Measurements from ENCODE around the gene EFTUD2.

Gene EFTUD2

DNA sequence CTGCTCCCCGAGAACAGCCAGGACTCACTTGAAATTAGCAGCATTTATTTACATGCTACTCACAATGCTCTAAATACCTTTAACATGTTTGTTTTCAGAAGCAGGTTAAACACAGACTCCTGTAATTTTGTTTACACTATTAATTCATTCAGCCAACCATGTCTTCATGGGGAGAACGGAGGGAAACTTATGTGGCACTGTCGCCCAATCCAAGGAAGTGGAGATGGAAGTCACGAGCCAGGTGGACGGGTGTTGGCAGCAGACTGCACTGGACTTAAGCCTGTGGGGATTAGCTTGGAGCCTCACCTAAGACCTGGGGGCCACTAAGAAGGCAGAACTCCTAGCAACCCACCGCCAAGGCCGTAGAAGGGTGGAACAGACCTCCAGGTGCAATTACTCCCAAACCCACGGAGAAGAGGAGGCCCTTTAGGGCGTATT, 24.9 kb upstream of the EFTUD2 start:
- Histone ChIP-seq H3K9me3 (ENCODE audit: control insufficient read depth, insufficient read depth, low read depth, low read length) (no peaks in the 10 kb centered on the region), H3K27ac (ENCODE audit: extremely low read depth, low read depth, low read length) (peak overlapping the region; percentile 38; the same call in 1 of the 2 replicates), H3K4me1 (ENCODE audit: control insufficient read depth, insufficient read depth, low read length) (no peaks in the 10 kb centered on the region; the same call in 1 of the 2 replicates), H3K4me3 (ENCODE audit: low read depth, low read length) (no peak overlapping the region), H3K36me3 (ENCODE audit: control insufficient read depth in 2 of 2, insufficient read depth in 1 of 2, low read length in 2 of 2) (peaks cover 23 to 39% of the 10 kb centered on the region in 2 experiments)
- ChIA-PET CTCF (interaction anchor here (0.6 to 7.9 kb wide), 5 partner anchors 38 to 320 kb away, joined by 3 to 296 read pairs (median 4); no protein-coding TSS in a partner anchor), POLR2A (interaction anchor here (0.6 to 1.4 kb wide), 3 partner anchors 8 to 96 kb away, joined by 3 to 4 read pairs (median 3); no protein-coding TSS in a partner anchor)
- TF ChIP-seq TCF7L2 (IDR thresholded peaks at IDR 0.05; ENCODE audit: borderline replicate concordance, low read depth, low read length) (no peak), ZBTB7A (tag by site-specific recombination; IDR thresholded peaks at IDR 0.05; ENCODE audit: low read depth) (no peak), ZFP37 (tag by site-specific recombination; IDR thresholded peaks at IDR 0.05) (no peak), ZNF518A (tag by site-specific recombination; conservative IDR thresholded peaks at IDR 0.05; ENCODE audit: low read depth) (no peak), ZNF654 (tag by site-specific recombination; IDR thresholded peaks at IDR 0.05; ENCODE audit: low read depth) (no peak), ZIC2 (tag by site-specific recombination; IDR thresholded peaks at IDR 0.05) (no peak), ZNF416 (tag by site-specific recombination; IDR thresholded peaks at IDR 0.05) (no peak), ZNF707 (tag by site-specific recombination; IDR thresholded peaks at IDR 0.05) (no peak), ZNF24 (tag by site-specific recombination; IDR thresholded peaks at IDR 0.05) (no peak), ZNF423 (tag by site-specific recombination; IDR thresholded peaks at IDR 0.05) (no peak), ZNF555 (tag by site-specific recombination; conservative IDR thresholded peaks at IDR 0.05) (no peak), RBAK (tag by site-specific recombination; IDR thresholded peaks at IDR 0.05) (no peak), ZNF133 (tag by site-specific recombination; IDR thresholded peaks at IDR 0.05) (no peak), ZNF16 (tag by site-specific recombination; IDR thresholded peaks at IDR 0.05; ENCODE audit: low read depth) (no peak), ZNF529 (tag by site-specific recombination; IDR thresholded peaks at IDR 0.05; ENCODE audit: insufficient replicate concordance) (no peak), ZBTB48 (tag by site-specific recombination; IDR thresholded peaks at IDR 0.05) (no peak), ZNF664 (tag by site-specific recombination; IDR thresholded peaks at IDR 0.05) (no peak), MYNN (tag by site-specific recombination; IDR thresholded peaks at IDR 0.05; ENCODE audit: borderline replicate concordance) (no peak), BCL11B (tag by site-specific recombination; IDR thresholded peaks at IDR 0.05; ENCODE audit: low read depth) (no peak), ZNF354C (tag by site-specific recombination; IDR thresholded peaks at IDR 0.05; ENCODE audit: borderline replicate concordance, low read depth) (no peak), ZNF394 (tag by site-specific recombination; IDR thresholded peaks at IDR 0.05; ENCODE audit: borderline replicate concordance) (0 out of 2 replicates have a peak, but pooled peaks have one; percentile 9), PATZ1 (tag by site-specific recombination; IDR thresholded peaks at IDR 0.05) (0 out of 2 replicates have a peak, but pooled peaks have one; percentile 11), ZNF530 (tag by site-specific recombination; IDR thresholded peaks at IDR 0.05; ENCODE audit: low read depth) (no peak), SCRT1 (tag by site-specific recombination; IDR thresholded peaks at IDR 0.05; ENCODE audit: borderline replicate concordance) (no peak), ZBTB8A (tag by site-specific recombination; IDR thresholded peaks at IDR 0.05) (peak; percentile 73)
- TF ChIP-seq, protein P1, sequence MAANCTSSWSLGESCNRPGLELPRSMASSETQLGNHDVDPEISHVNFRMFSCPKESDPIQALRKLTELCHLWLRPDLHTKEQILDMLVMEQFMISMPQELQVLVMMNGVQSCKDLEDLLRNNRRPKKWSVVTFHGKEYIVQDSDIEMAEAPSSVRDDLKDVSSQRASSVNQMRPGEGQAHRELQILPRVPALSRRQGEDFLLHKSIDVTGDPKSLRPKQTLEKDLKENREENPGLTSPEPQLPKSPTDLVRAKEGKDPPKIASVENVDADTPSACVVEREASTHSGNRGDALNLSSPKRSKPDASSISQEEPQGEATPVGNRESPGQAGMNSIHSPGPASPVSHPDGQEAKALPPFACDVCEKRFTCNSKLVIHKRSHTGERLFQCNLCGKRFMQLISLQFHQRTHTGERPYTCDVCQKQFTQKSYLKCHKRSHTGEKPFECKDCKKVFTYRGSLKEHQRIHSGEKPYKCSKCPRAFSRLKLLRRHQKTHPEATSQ (tag by site-specific recombination; IDR thresholded peaks at IDR 0.05) = no peak
- TF ChIP-seq, protein P2, sequence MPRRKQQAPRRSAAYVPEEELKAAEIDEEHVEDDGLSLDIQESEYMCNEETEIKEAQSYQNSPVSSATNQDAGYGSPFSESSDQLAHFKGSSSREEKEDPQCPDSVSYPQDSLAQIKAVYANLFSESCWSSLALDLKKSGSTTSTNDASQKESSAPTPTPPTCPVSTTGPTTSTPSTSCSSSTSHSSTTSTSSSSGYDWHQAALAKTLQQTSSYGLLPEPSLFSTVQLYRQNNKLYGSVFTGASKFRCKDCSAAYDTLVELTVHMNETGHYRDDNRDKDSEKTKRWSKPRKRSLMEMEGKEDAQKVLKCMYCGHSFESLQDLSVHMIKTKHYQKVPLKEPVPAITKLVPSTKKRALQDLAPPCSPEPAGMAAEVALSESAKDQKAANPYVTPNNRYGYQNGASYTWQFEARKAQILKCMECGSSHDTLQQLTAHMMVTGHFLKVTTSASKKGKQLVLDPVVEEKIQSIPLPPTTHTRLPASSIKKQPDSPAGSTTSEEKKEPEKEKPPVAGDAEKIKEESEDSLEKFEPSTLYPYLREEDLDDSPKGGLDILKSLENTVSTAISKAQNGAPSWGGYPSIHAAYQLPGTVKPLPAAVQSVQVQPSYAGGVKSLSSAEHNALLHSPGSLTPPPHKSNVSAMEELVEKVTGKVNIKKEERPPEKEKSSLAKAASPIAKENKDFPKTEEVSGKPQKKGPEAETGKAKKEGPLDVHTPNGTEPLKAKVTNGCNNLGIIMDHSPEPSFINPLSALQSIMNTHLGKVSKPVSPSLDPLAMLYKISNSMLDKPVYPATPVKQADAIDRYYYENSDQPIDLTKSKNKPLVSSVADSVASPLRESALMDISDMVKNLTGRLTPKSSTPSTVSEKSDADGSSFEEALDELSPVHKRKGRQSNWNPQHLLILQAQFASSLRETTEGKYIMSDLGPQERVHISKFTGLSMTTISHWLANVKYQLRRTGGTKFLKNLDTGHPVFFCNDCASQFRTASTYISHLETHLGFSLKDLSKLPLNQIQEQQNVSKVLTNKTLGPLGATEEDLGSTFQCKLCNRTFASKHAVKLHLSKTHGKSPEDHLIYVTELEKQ (tag by site-specific recombination; IDR thresholded peaks at IDR 0.05; ENCODE audit: borderline replicate concordance) = no peak

All from HEK293 (cell line).